Mammary epithelial cell (primary cell): ENCODE measurements around the gene FBP1.

ENCODE experiments used
- CTCF ChIP-seq, 2 donors: IDR thresholded peaks in 1 of 2; conservative IDR thresholded peaks in 1 of 2; 2 replicates each; pipeline ENCODE4 v1.5.1; 2011 to 2012; ENCODE audit warnings: inconsistent platforms in 2 of 2, low read length in 2 of 2, mild to moderate bottlenecking in 2 of 2, control low read depth in 1 of 2, low read depth in 1 of 2; ENCODE audit not compliant: insufficient read depth in 1 of 2; ENCODE audit errors: extremely low read depth in 1 of 2
- EZH2 ChIP-seq: IDR thresholded peaks from 2 replicates; pipeline ENCODE4 v1.6.1; 2012; ENCODE audit warnings: low read length, inconsistent platforms, borderline replicate concordance

- no peak for TF ChIP-seq CTCF (conservative IDR thresholded peaks at IDR 0.05 in 1 of 2, IDR thresholded peaks at IDR 0.05 in 1 of 2; ENCODE audit: extremely low read depth in 1 of 2, insufficient read depth in 1 of 2, low read depth in 1 of 2, low read length in 2 of 2)
- TF ChIP-seq EZH2, result no peak
Measured at GRCh38 chr9:94663640-94664039, 24.3 kb upstream of the FBP1 start.
